HG03558 (cell line): Measurements from ENCODE around the gene YARS1.
A peak's percentile ranks its signal among the peaks of the same experiment; 100 is the strongest.
"Not testable (repeated sequence)": the region's sequence is repeated elsewhere in the genome, so short reads cannot be mapped to it uniquely, and the experiment has no call there.

ENCODE experiments used
- ATAC-seq: cut with Tn5 transposase; IDR thresholded peaks from one replicate; pipeline ENCODE4 v1.9.1; 2021; ENCODE audit warnings: moderate number of reproducible peaks; ENCODE audit not compliant: unreplicated experiment; ENCODE audit errors: extremely low read depth

The YARS1 gene

DNA sequence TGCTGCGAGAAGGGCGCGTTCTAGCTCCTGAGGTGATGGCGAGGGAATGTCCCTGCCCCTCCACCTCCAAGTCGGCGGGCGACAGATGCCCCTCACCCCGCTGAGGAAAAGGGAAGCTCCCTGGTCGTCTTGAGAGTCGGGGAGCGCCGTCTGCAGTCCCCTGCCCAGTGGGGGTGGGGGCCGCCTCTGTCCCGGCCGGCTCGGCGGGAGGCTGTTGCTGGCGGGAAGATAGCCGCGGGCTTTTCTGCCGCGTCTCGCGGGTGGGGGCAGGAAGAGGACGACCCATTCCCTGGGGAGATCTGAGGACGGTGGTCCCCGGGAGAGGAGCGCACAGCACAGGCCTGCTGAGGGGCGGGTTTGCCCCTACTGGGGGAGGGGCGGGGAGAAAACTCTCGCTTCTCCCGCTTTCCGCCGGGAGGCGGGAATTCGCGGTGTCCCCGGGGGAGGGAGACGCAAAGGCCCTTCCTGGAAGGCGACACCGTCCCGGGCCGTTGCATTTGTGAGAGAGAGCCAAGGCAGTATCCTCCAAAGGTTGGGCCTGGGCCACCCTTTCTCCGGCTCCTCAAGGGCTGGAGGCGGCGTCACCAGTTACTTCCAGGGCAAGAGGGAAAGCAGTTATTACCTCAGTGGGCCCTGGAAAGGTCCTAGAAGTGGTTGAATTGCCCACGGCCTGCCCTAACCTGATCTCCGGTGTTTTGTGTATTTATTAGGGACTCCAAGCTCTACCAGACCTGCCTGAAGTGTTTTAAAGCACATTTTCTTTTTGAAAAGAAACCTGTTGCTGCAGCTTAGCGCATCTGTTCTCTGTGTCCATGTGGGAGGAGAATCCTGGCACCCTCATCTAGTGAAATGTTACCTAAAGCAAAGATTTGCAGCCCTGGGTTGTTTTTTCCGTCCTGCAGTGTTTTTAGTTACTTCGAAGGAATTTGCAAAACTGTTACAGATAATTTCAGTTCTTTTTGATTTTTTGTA is 943 bp upstream of the YARS1 start:
- ATAC-seq: peak; percentile 6

DNA sequence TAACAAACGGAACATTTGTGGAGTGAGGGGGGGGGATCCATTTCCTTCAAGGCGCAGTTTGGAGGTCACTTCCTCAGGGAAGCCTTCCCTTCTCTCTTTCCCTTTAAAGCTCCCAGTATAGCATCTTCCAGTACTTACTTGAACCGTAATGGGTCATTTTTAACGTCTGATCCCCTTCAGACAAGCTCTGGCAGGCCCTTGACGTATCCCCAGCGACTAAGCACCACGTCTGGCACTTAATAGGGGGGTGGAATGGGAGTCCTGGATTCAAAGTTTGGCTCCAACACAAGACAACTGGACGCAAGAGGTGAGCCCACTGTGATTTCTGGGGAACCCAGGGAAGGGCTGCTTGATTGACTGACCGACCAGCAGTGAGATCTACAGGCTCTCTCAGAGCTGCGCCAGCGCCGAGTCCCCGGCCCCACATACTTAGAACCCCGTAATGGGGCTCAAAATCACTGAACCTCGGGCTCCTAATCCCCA is 441 bp downstream of the YARS1 start:
- ATAC-seq: no peak

DNA sequence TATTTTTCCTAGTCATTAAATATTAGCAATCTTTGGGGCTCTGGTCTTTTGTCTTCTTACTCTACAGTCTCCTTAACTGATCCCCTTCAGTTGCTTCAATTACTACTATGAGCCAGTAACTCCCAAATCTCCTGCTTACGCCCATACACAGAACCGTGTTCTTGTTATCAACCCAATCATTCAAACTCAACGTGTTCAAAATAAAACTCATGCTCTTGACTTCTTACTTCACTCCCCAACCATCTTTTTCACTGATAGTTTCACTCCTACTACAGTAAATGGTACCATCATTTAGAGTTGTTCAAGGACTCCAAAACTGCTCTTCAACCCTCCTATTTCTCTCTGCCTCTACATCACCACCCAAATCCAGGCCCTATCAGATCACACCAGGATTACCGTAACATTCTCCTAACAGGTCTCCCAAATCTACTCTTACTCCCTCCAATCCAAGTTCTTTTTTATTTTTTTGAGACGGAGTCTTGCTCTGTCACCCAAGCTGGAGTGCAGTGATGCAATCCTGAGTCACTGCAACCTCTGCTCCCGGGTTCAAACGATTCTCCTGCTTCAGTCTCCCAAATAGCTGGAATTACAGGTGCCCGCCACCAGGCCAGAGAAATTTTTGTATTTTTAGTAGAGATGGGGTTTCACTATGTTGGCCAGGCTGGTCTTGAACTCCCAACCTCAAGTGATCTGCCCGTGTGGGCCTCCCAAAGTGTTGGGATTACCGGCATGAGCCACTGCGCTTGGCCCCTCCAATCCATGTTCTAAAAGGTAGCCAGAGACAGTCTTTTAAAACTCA is 3.0 kb downstream of the YARS1 start:
- ATAC-seq: no peak

DNA sequence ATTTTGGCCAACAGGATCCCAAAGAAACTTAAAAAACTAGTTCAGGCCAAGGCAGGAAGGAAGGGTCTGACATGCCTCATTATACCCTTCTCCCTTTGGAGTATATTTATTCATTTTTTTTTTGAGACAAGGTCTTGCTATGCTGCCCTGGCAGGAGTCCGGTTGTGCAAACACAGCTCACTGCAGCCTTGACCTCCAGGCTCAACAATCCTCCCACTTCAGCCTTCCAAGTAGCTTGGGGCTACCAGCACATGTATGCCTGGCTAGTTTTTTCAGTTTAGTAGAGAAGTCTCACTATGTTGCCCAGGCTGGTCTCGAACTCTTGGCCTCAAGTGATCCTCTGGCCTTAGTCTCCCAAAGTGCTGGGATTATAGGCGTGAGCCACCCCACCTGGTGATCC is 5.2 kb downstream of the YARS1 start:
- ATAC-seq: no peak

DNA sequence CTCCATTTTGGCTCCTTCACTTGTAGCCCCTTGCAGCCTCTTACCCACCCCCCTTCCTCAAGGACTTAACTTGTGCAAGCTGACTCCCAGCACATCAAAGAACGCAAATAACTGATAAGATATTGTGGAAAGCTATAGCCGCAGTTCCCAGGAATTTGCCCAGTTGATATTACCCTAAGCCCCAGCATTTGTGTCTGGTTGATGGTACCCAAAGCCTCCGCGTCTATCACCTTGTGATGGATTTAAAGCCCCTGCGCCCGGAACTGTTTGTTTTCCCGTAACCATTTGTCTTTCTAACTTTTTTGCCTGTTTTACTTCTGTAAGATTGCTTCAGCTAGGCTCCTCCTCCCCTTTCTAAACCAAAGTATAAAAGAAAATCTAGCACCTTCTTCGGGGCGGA is 5.9 kb downstream of the YARS1 start:
- no peak for ATAC-seq

GRCh38 chr1:32810358-32810757 is 6.8 kb downstream of the YARS1 start:
- ATAC-seq: no peak

- ATAC-seq: no peak
Measured at GRCh38 chr1:32808580-32808979, 8.6 kb downstream of the YARS1 start.

DNA sequence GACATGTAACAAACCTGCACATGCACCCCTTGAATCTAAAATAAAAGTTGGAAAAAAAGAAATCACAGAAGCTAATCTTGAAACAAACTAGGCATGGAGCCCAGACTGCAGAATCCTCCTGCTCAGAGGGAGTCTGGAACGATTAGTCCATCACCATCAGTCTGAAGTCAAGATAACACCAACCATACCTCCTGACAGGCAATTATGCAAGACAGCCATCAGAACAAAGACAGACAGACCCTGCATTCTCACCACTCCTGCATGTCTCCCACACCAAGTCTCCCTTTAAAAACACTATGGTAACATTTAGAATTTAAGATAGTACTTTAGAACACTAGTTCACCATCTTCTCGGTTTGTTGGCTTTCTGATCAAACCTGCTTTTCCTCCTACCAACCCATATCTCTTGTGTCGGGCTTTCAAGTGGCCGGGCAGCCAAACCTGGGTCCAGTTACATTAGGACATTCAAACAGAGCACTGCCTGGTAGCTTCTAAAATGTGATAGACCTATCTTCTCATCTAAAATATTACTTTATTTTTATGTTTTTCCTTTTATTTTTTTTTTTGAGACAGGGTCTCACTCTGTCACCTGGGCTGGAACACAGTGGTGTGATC is 10.1 kb downstream of the YARS1 start:
- no peak for ATAC-seq

DNA sequence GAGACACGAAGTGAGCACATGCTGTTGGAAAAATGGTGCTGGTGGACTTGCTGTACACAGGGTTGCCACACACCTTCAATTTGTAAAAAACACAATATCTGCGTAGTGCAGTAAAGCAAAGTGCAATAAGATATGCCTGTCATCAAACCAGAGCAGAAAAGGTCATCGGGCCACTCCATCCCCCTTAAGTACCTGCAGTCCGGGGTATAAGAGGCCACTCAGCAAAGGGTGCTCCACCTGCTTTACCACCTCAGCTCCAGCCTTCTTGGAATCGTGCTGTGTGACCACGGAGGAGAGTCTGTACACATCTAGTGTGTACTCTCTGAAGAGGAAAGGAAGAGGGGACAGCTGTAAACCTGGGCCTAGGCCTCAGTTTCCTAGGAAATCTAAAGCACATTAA is 10.9 kb downstream of the YARS1 start:
- ATAC-seq: no peak

- ATAC-seq: not testable (repeated sequence)
Measured at GRCh38 chr1:32804460-32804859, 12.7 kb downstream of the YARS1 start.

DNA sequence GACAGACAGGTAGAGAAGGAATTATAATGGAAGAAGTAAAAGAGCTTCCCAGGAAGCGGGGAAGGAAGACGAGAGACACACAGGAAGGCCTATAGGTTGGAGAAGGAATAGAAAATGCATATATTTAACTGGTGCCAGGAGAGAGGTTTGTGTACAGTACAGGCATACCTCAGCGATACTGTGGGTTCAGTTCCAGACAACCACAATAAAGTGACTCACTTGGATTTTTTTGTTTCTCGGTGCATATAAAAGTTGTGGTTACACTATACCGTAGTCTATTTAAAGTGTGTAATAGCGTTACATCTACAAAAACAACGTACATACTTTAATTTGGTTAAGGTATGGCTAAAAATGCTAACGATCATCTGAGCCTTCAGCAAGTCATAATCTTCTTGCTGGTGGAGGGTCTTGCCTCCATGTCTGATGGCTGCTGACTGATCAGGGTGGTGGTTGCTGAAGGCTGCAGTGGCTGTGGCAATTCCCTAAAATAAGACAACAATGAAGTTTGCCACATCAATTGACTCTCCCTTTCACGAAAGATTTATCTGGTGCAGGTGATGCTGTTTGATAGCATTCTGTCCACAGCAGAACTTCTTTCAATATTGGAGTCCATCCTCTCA is 16.0 kb downstream of the YARS1 start:
- no peak for ATAC-seq

DNA sequence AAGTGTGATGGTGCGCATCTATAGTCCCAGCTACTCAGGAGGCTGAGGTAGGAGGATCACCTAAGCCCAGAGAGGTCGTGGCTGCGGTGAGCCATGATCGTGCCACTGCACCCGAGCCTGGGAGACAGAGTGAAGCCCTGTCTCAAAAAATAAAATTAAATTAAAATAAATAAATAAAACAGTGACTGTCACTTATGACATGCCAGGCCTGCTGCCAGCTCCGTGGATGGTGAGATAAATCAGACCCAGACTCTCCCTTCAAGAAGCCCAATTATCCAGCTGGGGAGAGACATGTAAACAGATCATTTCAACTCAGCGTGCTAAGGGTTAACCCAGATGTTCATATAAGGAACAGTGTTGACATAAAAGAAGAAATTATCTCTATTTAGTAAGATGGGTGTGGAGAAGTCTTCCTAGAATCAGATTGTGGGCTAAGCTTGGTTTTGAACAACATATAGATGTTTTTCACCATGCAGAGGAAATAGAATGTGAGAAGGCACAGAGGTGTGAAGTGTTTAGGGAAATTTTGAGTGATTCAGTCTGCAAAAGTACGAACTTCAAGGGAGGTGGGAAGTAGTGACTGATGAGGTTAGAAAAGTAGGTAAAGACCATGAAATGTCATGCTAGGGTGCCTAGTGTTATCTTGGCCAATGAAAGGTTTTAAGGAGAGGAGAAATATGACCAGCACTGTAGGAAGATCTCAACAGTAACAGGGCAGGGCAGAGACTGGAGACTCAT is 18.3 kb downstream of the YARS1 start:
- ATAC-seq: no peak

GRCh38 chr1:32798191-32798590 is 19.0 kb downstream of the YARS1 start:
- no peak for ATAC-seq

- ATAC-seq: no peak
Measured at GRCh38 chr1:32797456-32797855, 19.7 kb downstream of the YARS1 start.

DNA sequence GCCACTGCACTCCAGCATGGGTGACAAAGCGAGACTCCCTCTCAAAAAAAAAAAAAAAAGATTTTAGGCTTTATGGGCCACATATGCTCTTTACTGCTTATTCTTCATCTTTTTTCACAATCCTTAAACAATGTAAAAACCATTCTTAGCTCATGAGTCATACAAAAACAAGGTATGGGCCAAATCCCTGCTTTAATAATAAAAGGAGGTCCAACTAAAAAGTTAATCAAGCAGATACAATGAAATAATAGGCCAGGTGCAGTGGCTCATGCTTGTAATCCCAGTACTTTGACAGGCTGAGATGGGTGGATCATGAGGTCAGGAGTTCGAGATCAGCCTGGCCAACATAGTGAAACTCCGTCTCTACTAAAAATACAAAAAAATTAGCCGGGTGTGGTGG is 21.4 kb downstream of the YARS1 start:
- not testable (repeated sequence) for ATAC-seq

- no peak for ATAC-seq
Measured at GRCh38 chr1:32791881-32792280, 25.3 kb downstream of the YARS1 start.

GRCh38 chr1:32789356-32789755 is 27.8 kb downstream of the YARS1 start:
- ATAC-seq: not testable (repeated sequence)

DNA sequence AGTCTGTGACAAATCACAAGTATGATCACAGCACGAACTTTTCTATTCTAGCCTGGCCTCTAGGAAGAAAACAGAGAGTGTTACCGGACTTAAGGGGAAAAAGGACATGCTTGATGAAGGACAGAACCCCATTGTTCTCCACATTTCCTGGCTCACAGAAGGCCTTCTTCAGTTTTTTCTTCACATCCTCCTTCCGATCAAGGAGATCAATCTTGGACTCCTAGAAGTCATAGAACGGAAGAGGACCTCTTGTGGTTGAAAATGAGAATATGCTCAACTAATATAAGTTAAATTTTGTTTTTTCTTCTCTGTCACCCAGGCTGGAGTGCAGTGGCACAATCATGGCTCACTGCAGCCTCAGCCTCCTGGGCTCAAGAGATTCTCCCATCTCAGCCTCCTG is 30.3 kb downstream of the YARS1 start:
- ATAC-seq: no peak

- ATAC-seq: no peak
Measured at GRCh38 chr1:32784817-32785216, 32.3 kb downstream of the YARS1 start.

GRCh38 chr1:32783851-32784250 is 33.3 kb downstream of the YARS1 start:
- no peak for ATAC-seq
